GM23248 (cell line): Measurements from ENCODE around the gene MACROD2. TPM values are rescaled to one million over a fixed set of nuclear protein-coding genes. Genes with fewer than 3 reads are reported as not detected.

Source experiments
- DNase-seq: peaks from one replicate; pipeline ENCODE4 v3.0.0-alpha.2; 2015
- H2AFZ ChIP-seq: fragments of 200-600 bp; sonication (generic); 2 replicates; pipeline ENCODE4 v1.6.1; 2016; ENCODE audit warnings: antibody characterized with exemption
- H3F3A ChIP-seq: fragments of 200-600 bp; sonication (generic); 2 replicates; pipeline ENCODE4 v1.6.1; 2016; ENCODE audit warnings: mild to moderate bottlenecking, antibody characterized with exemption, mixed run types; ENCODE audit not compliant: insufficient read depth
- H3K27ac ChIP-seq: fragments of 200-600 bp; sonication (generic); 2 replicates; pipeline ENCODE4 v1.5.1; 2016; ENCODE audit warnings: mild to moderate bottlenecking
- H3K27me3 ChIP-seq: fragments of 200-600 bp; sonication (generic); replicated peaks from 2 replicates; pipeline ENCODE4 v1.6.1; 2016; ENCODE audit warnings: mild to moderate bottlenecking; ENCODE audit not compliant: insufficient read depth
- H3K36me3 ChIP-seq: fragments of 200-600 bp; sonication (generic); 2 replicates; pipeline ENCODE4 v1.6.1; 2016; ENCODE audit warnings: low read depth, mild to moderate bottlenecking
- H3K4me1 ChIP-seq: fragments of 200-600 bp; sonication (generic); 2 replicates; pipeline ENCODE4 v1.6.1; 2016; ENCODE audit warnings: mild to moderate bottlenecking; ENCODE audit not compliant: insufficient read depth
- H3K4me2 ChIP-seq: fragments of 200-600 bp; sonication (generic); one replicate; pipeline ENCODE4 v1.6.1; 2016; ENCODE audit warnings: mild to moderate bottlenecking; ENCODE audit not compliant: unreplicated experiment
- H3K4me3 ChIP-seq: fragments of 200-600 bp; sonication (generic); 2 replicates; pipeline ENCODE4 v1.5.1; 2016; ENCODE audit warnings: mild to moderate bottlenecking
- H3K79me2 ChIP-seq: fragments of 200-600 bp; sonication (generic); 2 replicates; pipeline ENCODE4 v1.6.1; 2016; ENCODE audit warnings: mild to moderate bottlenecking; ENCODE audit not compliant: insufficient read depth
- H3K9ac ChIP-seq: fragments of 200-600 bp; sonication (generic); 2 replicates; pipeline ENCODE4 v1.6.1; 2016; ENCODE audit warnings: mild to moderate bottlenecking
- H3K9me2 ChIP-seq: fragments of 200-600 bp; sonication (generic); 2 replicates; pipeline ENCODE4 v1.6.1; 2016; ENCODE audit warnings: mixed run types, mild to moderate bottlenecking, moderate library complexity; ENCODE audit not compliant: insufficient read depth
- H3K9me3 ChIP-seq: fragments of 200-600 bp; sonication (generic); one replicate; pipeline ENCODE4 v1.6.1; 2017; ENCODE audit warnings: low read depth
- H4K20me1 ChIP-seq: fragments of 200-600 bp; sonication (generic); 2 replicates; pipeline ENCODE4 v1.6.0; 2016; ENCODE audit not compliant: insufficient read depth
- EZH2 ChIP-seq: fragments of 200-600 bp; sonication (generic); IDR thresholded peaks from 2 replicates; pipeline ENCODE4 v1.6.1; 2018; ENCODE audit warnings: antibody characterized with exemption, mild to moderate bottlenecking; ENCODE audit not compliant: insufficient read depth, poor library complexity, severe bottlenecking
- EZH2phosphoT487 ChIP-seq: fragments of 200-600 bp; sonication (generic); IDR thresholded peaks from 2 replicates; pipeline ENCODE4 v1.6.1; 2018; ENCODE audit warnings: antibody characterized with exemption, moderate library complexity, mild to moderate bottlenecking, low read depth; ENCODE audit not compliant: insufficient read depth
- WGBS, 2 experiments: methylation state at CpG; one replicate each; pipeline ENCODE4 v1.1.6; 2015 to 2017; ENCODE audit warnings: low lambda C conversion rate in 2 of 2, low coverage in 1 of 2; ENCODE audit errors: missing lambda C conversion rate in 2 of 2; 5-methylcytosine and 5-hydroxymethylcytosine counted together
- in situ Hi-C: fragments of 300-500 bp; cut with MboI; formaldehyde crosslinking; loops from 2 replicates; pipeline ENCODE4 v1.15.0; 2020
- polyA plus RNA-seq: library from polyadenylated mRNA; unstranded; fragments of >200 nt; fragmentation: Nextera tagmentation; extraction: Ambion mirVana; gene quantifications from 2 replicates; pipeline ENCODE4 v1.2.1, GENCODE V29; 2016
- total RNA-seq: library from RNA; depleted of rRNA; stranded (reverse); fragments of >200 nt; shearing (Covaris generic); gene quantifications from 2 replicates; pipeline ENCODE4 v1.2.3, GENCODE V29; 2014

The MACROD2 gene
- total and polyA plus RNA-seq, 2 experiments from 2014 or later: 1.1 to 3.1 TPM

GRCh38 chr20:14046534-14046933 lies 51.2 kb downstream of the MACROD2 start:
- Histone ChIP-seq H3K9me3 (no peaks in the 10 kb centered on the region), H3K9me2 (no peaks in the 10 kb centered on the region), H3F3A (no peaks in the 10 kb centered on the region), H3K9ac (no peak overlapping the region), H3K36me3 (no peaks in the 10 kb centered on the region), H2AFZ (no peak overlapping the region), H3K27ac (no peak overlapping the region), H3K4me2 (no peak overlapping the region), H3K4me1 (no peaks in the 10 kb centered on the region), H4K20me1 (no peaks in the 10 kb centered on the region), H3K27me3 (no peaks in the 10 kb centered on the region), H3K4me3 (no peak overlapping the region), H3K79me2 (no peaks in the 10 kb centered on the region)
- 91 to 97% methylated on average over 2 of the region's 2 CpGs for WGBS, 2 experiments
- TF ChIP-seq EZH2phosphoT487 (no peak), EZH2 (no peak)
- DNase-seq: no peak
- in situ Hi-C loops: no loop called here

DNA sequence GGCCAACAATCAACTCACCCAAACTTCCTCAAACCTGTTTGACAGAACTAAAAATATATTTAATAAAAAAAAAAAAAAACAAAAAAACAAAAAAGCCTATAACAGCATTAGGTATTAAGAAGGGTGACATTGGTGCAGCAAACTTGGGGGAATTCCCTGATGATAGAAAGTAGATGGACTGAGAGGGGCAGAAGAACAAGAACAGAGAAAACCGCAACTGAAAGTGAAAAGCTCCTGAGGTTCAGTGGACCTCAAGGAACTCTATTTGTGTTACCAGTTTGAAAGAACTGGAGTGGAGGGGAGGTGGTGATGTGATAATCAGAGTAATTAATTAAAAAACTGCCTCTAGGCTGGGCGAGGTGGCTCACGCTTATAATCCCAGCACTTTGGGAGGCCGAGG lies 53.8 kb downstream of the MACROD2 start:
- Histone ChIP-seq H3K4me2 (no peak overlapping the region), H3K9me3 (no peaks in the 10 kb centered on the region), H3K9ac (no peak overlapping the region), H3K79me2 (no peaks in the 10 kb centered on the region), H3K27ac (no peak overlapping the region), H3K9me2 (no peaks in the 10 kb centered on the region), H3F3A (no peaks in the 10 kb centered on the region), H4K20me1 (no peaks in the 10 kb centered on the region), H3K4me3 (no peak overlapping the region), H3K36me3 (no peaks in the 10 kb centered on the region), H3K4me1 (no peaks in the 10 kb centered on the region), H3K27me3 (no peaks in the 10 kb centered on the region), H2AFZ (no peak overlapping the region)
- in situ Hi-C loops: no loop called here
- 97 to 98% methylated on average over 4 of the region's 4 CpGs for WGBS, 2 experiments
- TF ChIP-seq EZH2: no peak
- TF ChIP-seq EZH2phosphoT487: no peak
- no peak for DNase-seq

- Histone ChIP-seq H3K4me3 (no peak overlapping the region), H3K27ac (no peak overlapping the region), H3K9ac (no peak overlapping the region), H2AFZ (no peak overlapping the region), H3K9me2 (no peaks in the 10 kb centered on the region), H4K20me1 (no peaks in the 10 kb centered on the region), H3K4me1 (0 out of 2 replicates have a peak, but pooled peaks cover 5% of the 10 kb centered on the region), H3K27me3 (no peaks in the 10 kb centered on the region), H3F3A (no peaks in the 10 kb centered on the region), H3K36me3 (no peaks in the 10 kb centered on the region), H3K79me2 (no peaks in the 10 kb centered on the region), H3K9me3 (no peaks in the 10 kb centered on the region), H3K4me2 (no peak overlapping the region)
- 98 to 100% methylated on average over 1 of the region's 1 CpG for WGBS, 2 experiments
- in situ Hi-C loops: loop anchor here (10.0 kb wide), 1 partner anchor 227 kb away; no protein-coding TSS in a partner anchor
- DNase-seq: no peak
- TF ChIP-seq EZH2phosphoT487: no peak
- TF ChIP-seq EZH2: no peak
These were observed 56.1 kb downstream of the MACROD2 start for GRCh38 chr20:14051454-14051853.

DNA sequence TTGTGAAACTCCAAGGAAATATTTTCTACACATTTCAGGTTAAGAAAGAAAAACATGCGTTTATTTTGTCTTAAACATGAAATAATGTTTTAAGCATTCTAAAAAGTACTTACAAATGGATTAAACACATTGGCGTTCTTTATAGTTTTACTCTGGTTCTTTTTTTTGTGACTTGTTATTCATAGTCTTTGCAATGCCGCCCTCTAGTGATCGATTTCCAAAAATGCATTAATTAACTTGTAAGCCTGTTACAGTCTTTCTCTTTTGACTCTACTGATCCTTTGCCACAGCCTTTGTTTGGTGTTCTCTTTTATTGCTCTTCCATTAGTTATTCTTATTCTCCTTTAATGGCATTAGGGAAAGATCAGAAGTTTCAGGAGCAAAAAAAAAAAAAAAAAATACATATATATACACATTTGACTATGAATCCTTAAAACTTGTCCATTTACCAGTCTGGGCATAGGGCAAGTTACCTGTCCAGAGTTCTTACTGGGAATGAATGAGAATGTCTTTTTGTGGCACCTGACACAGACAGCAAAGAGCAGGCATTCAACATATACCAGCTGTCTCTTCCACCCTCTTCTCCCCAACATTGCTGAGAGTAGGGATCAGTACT lies 59.9 kb downstream of the MACROD2 start:
- H3K9me3 ChIP-seq: no peaks in the 10 kb centered on the region
- peak; percentile 65 for DNase-seq
- in situ Hi-C loops: loop anchor here (10.0 kb wide), 1 partner anchor 230 kb away; no protein-coding TSS in a partner anchor
- H3K27ac ChIP-seq: no peak overlapping the region
- no peaks in the 10 kb centered on the region for H4K20me1 ChIP-seq
- no peaks in the 10 kb centered on the region for H3K79me2 ChIP-seq
- no peaks in the 10 kb centered on the region for H3K9me2 ChIP-seq
- no peak overlapping the region for H3K4me3 ChIP-seq
- H2AFZ ChIP-seq: 0 out of 2 replicates have a peak overlapping the region, but pooled peaks have one; percentile 4
- 0 out of 2 replicates have a peak, but pooled peaks cover 5% of the 10 kb centered on the region for H3K4me1 ChIP-seq
- H3K4me2 ChIP-seq: no peak overlapping the region
- 2% methylated on average over 4 of the region's 4 CpGs for WGBS, 2 experiments
- H3K27me3 ChIP-seq: no peaks in the 10 kb centered on the region
- H3K9ac ChIP-seq: no peak overlapping the region
- no peaks in the 10 kb centered on the region for H3K36me3 ChIP-seq
- H3F3A ChIP-seq: no peaks in the 10 kb centered on the region
- no peak for TF ChIP-seq EZH2phosphoT487
- TF ChIP-seq EZH2: no peak
